ENCODE measurements around the gene GNG13.
"Not testable (repeated sequence)": the region's sequence is repeated elsewhere in the genome, so short reads cannot be mapped to it uniquely, and the experiment has no call there.

The GNG13 gene

DNA sequence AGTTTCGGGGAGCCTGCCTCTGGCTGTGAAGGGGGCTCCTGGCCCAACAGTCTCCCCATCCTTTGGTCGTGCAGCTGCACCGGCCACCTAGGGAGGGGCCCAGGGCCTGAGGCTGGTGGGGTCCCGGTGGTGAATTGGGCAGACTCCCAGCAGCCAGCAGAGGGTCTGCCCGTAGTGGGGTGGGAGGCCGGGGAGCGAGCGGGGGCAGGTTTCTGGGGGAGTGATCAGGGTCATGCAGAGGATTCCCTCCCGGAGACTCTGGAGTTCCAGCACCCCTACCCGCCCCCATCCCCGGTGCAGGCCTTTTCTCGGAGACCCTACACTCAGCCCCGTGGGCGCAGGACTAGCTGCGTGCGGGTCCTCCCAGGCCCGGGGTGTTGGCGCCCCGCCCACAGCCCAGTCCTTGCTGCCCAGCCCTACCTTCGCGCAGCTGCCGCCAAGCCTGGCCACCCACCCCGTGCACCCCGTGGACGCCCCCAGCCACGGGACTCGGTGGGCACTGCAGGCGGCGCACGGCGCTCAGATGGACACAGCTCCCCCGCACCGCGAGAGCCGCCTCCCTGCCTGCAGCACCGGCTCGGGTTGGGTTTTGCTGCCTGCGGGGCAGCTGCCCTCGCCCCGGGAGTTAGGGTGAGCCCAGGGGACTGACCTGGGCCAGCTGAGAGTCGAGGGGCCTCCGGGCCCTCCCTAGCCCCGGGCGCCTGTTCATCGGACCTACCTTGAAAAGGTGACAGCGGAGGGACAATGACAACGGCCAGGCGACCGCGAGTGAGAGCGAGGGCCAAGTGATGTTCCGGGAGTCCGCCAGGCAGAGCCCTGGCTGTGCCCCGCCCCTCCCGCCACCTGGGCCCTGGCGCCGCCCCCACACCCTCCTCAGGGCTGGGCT lies at the start of gene GNG13:
Gene GNG13 (minus strand): TSS at position 787 of the 886 bp plus-strand sequence. CDS start 1,657 bp downstream, outside the sequence.
- DNase-seq (ENCODE audit: low read depth): no peak

DNA sequence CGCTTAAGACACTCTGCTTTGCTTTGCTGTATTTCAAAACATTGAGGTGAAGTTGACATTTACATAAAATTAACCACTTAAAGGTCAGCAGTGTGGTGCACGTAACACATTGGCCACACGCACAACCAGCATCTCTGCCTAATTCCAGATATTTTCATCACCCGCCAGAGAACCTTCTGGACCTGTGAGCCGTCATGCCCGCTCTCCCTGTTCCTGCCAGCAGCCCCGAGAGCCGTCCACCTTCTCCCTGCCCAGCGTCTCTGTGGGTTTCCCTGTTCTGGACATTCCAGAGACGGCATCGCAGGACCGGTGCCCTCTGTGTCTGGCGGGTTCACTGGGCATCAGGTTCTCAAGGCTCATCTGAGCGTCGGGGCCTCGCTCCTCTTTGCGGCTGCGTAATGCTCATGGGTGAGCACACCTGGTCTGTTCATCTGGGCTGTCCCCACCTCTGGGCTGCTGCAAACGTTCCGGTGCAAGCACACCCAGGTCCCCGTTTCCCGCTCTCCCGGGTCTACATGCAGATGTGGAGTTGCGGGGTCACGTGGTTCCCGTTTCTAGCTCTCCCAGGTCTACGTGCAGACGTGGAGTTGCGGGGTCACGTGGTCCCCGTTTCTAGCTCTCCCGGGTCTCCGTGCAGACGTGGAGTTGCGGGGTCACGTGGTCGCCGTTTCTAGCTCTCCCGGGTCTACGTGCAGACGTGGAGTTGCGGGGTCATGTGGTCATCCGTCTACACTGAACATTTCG lies 48.1 kb upstream of the GNG13 start:
- no peak for DNase-seq (ENCODE audit: low read depth)

GRCh38 chr16:847681-848445 lies 47.3 kb upstream of the GNG13 start:
- DNase-seq (ENCODE audit: low read depth): no peak

DNA sequence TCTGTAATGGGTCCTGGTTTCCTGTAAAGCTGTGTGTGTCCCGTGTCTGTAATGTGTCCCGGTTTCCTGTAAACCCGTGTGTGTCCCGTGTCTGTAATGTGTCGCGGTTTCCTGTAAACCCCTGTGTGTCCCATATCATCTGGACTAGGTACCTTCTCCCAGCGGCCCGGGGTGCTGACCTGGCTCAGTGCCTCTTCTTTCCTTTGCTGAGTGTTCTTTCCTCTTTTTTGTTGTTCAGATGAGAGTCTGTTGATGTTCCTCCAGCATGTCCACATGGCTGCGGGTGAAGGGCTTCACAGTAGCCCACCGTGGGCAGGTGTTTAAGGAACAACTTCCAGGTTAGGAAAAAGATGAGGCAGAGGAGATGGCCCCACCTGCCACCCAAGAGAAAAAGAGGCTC lies 46.6 kb upstream of the GNG13 start:
- no peak for DNase-seq (ENCODE audit: low read depth)

- no peak for DNase-seq (ENCODE audit: low read depth)
Measured at GRCh38 chr16:845351-845745, 44.8 kb upstream of the GNG13 start.

DNA sequence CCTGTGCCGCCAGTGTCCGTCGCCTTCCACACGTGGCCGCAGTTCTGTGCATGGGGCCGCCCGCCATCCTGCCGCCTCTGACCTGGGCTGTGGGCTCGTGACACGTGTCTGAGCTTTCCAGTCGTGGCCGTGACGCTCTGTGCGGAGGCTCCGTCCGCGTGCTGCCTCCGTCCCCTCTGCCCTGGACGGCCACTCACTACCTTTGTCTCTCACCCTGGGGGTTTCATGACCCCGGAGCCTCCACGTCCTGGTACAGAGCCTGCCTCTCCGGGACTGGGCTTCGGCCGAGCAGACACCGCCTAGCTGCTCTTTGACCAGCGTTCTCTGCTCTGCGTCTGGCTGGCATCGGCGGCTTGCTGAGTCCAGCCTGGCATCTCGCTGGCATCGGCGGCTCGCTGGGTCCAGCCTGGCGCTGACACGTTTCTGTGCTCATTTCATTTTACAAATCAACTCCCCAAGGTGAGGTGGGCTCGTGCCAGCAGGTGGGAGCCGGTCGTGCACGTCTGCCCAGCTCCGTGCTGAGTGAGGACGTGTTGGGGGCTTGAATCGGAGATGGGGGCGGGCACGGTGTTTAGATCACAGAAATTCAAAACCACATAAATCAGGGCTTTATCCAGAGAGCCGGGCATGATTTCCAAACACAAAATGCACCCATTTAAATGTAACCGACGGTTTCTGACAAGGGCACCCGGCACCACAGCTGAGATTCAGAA lies 44.3 kb upstream of the GNG13 start:
- no peak for DNase-seq (ENCODE audit: low read depth)

DNA sequence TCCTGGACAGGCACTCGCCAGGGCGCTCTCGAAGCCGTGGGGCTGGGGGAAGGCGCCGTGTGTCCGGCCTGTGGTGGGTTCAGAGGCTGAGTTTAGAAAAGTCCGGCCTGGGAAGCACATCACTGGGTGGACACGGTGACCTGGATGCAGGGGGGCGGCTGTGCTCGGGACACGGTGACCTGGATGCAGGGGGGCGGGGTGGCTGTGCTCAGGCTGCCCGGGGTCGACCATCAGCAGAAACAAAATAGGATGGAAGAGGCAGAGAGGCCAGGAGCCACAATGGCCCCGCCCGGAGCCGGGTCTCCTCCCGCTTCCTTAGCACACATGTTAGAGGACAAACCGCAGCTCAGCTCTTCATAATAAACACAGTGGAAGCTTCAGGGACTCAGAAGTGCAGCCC lies 43.2 kb upstream of the GNG13 start:
- DNase-seq (ENCODE audit: low read depth): no peak

GRCh38 chr16:842711-843560 lies 42.4 kb upstream of the GNG13 start:
- no peak for DNase-seq (ENCODE audit: low read depth)

DNA sequence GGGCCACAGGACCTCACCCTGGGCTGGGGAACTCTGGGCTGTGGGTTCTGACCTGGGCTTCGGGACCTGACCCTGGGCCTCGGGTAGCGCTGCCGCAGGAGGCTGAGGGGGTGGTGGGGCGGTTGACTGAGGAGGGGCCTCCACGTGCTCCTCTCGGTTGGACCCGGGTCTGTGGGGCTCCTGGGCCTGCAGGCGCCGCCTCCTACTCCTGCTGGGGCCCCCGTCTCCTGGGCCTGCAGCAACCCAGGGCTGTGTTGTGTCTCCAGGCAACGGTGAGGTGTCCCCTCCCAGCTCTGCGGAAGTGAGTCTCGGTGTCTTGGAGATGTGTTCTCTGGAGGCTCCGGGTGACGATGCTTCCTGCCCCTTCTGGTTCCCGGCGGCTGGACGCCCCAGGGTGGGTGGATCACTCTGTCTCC lies 41.5 kb upstream of the GNG13 start:
- no peak for DNase-seq (ENCODE audit: low read depth)

DNA sequence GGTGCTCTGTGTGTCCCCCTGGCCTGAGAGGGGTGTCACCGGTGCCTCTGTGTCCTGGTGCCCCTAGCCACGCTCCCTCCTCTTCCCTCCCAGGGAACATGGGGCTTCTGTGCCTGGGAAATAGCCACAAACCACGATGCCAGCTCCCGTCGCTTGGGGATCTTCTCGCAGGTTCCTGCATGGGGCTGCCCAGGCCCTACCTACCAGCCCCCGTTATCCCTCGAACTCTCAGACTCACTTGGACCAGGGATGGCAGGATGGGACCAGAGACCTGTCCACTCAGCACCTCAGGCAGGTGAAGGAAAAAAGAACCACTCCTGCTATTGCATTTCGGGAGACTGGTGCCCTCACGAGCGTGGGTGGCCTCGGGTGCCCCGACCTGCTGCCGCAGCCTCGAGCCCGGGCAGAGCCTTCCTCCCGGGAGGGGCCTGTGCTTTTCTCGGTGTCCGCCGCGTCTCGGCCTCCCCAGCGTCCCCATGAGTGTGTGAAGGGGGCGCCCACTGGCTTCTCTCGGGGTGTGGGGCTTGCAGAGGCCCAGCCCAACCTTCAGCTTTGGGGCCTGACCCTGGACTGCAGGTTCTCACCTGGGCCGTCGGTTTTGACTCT lies 41.0 kb upstream of the GNG13 start:
- DNase-seq (ENCODE audit: low read depth): no peak

DNA sequence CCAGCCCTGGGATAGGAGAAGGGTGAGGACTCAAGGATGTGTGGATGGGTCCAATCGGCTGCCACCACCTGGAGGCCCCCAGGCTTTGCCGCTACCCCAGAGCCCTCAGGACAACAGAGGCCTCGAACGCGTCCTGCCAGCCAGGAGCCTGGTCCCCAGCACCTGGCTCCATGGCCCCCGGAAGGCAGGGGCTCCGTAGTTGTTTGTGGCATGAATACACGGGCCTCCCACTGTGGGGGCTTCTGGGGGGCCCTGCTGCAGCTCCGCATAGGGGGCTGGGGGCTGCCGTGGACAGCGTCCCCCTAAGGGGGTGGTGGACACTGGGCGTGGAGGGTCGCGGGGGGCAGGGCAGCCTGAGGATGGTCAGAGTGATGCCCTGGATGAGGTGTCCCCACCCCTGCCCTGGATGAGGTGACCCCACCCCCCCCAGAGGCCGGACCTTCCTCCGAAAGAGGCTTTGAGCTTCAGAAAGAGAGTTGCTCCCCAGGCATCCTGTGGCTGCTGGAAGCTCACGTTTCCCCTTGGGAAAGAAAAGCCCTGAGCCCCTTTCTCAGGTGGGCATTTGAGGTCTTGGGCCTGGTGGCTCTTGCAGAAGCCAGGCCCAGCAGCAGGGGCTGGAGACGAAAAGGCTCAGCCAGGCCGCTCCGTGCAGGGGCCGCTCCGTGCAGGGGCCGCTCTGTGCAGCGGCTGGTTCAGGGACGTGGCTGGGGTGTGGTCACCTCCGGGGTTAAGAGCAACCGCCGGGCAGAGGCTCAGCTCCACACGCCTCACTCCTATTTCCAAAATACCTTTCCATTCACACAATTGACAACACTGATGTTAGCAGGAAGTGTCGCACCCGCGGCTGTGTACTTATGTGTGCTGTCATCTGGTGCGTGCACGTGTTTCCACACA lies 40.3 kb upstream of the GNG13 start:
- DNase-seq (ENCODE audit: low read depth): no peak

DNA sequence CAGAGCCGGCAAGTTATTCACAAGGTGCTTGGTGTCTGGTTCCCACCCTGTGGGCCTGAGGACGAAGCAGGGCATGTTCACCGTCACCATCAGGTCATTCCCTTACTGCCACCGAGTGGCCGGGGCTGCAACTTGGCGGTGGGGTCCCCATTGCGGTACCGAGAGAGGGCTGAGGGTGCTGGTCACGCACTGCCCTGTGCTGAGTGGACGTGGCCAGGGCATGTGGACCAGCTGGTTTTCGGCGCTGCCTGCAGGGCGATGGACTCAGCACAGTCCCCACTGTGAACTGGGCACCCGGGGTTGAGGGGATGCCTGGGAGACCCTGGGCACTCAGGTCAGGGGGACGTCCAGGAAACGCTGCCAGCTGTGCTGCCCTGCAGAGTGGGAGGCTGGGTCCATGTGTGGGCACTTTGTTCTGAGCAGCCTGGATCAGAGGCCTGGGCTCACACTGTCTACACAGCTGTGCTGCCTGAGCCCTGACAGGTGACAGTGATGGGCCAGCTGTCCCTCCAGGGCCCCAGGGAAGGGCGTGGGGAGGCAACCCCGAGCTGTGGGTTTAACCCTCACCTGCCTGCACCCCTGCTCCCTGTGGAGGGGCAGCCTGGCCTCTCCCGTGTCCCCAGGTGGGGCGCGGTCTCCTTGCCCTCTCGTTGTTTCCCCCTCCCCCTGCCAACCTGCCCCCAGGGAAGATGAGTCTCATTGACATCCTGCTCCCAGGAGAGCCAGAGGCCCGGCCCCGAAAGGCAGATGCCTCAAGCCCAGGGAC lies 39.3 kb upstream of the GNG13 start:
- no peak for DNase-seq (ENCODE audit: low read depth)

- no peak for DNase-seq (ENCODE audit: low read depth)
Measured at GRCh38 chr16:838741-839140, 38.2 kb upstream of the GNG13 start.

DNA sequence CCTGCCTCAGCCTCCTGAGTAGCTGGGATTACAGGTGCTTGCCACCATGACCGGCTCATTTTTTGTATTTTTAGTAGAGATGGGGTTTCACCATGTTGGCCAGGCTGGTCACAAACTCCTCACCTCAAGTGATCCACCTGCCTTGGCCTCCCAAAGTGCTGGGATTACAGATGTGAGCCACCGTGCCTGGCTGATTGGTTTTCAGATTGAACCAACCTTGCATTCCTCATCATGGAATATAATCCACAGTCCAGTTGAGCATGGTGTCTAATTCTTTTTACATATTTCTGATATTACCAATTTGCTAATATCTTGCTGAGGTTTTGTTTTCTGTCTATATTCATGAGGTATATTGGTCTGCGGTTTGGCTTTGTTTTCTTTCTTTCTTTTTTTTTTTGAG lies 36.3 kb upstream of the GNG13 start:
- not testable (repeated sequence) for DNase-seq (ENCODE audit: low read depth)

GRCh38 chr16:836221-836620 lies 35.7 kb upstream of the GNG13 start:
- no peak for DNase-seq (ENCODE audit: low read depth)

GRCh38 chr16:835373-835772 lies 34.8 kb upstream of the GNG13 start:
- DNase-seq (ENCODE audit: low read depth): no peak

DNA sequence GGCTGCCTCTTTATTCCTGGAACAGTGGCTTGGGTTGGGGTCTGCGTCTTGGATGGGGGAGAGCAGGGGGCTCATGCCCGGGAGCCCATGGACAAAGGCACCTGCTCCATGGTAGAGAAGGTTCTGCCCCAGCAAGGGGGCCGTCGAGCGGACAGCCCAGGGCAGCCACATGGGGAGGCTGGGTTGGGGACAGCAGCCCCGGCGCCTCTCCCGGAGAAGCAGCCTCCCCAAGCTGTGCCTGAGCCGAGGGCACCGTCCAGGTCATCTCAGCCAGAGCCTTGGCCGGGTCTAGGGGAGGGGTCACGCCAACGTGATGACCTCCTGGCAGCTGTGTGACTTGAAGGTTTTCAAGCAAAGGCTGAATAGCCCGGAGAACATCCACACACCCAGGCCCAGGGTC lies 32.9 kb upstream of the GNG13 start:
- no peak for DNase-seq (ENCODE audit: low read depth)

- no peak for DNase-seq (ENCODE audit: low read depth)
Measured at GRCh38 chr16:832652-833336, 32.3 kb upstream of the GNG13 start.

All from CMK (cell line).